Ecto neural progenitor cell (in vitro differentiated cells): ENCODE data around the gene KCNG2.

Source experiments
- DNase-seq: peaks from one replicate; pipeline ENCODE4 v3.0.0-alpha.2; 2018; ENCODE audit warnings: low spot score

KCNG2 gene

GRCh38 chr18:79887181-79888000 is 89.7 kb downstream of the KCNG2 start:
- DNase-seq: no peak

GRCh38 chr18:79888016-79888415 is 90.3 kb downstream of the KCNG2 start:
- no peak for DNase-seq

DNA sequence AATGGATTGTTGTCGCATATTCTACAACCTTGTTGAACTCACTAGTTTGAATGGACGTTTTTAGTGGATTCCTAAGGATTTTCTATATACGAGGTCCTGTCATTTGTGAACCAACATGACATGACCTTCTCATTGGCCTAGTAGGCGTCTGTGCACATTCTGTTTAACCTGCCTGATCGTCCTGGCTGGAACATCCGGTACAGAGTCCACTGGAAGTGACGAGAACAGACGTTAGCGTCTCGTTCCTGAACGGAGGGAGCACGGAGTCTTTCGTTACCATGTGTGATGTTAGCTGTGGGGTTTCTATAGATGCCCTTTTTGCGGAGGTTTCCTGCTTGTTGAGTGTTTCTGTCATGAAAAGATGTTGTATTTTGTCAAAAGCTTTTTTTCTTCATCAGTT is 91.8 kb downstream of the KCNG2 start:
- no peak for DNase-seq

GRCh38 chr18:79890674-79891073 is 92.9 kb downstream of the KCNG2 start:
- no peak for DNase-seq

GRCh38 chr18:79896738-79897137 is 99.0 kb downstream of the KCNG2 start:
- DNase-seq: no peak

DNA sequence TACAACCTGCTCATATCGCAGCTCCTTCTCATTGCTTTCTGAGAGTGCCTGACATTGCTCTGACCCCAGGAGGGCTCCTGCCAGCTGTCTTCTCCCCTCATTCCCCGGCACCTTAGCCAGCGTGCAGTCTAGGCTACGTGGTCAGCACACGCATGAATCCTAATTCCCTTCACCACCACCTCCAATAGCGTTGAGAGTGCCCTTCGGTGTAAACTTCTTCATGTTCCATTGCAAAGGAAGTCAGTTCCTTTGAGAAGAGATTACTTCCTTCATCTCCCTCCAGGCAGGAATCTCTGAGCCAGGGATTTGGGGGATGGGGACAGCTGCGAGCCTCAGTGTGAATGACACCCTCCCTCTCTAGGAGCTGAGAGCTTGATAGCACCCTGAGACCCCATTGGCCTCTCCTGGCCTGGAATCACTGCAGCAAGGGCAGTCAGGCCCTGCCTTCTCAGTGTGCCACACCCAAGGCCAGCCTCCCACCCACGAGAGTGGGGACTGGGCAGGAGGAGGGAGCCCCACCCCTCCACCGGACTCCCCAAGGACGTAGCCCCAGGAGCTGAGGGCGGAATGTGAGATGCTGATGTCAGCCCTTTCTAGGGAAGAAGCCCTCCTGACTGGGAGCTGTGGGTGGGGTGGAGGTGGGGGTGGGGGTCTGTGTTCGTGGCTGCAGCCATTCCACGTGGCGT is 100.3 kb downstream of the KCNG2 start:
- no peak for DNase-seq

DNA sequence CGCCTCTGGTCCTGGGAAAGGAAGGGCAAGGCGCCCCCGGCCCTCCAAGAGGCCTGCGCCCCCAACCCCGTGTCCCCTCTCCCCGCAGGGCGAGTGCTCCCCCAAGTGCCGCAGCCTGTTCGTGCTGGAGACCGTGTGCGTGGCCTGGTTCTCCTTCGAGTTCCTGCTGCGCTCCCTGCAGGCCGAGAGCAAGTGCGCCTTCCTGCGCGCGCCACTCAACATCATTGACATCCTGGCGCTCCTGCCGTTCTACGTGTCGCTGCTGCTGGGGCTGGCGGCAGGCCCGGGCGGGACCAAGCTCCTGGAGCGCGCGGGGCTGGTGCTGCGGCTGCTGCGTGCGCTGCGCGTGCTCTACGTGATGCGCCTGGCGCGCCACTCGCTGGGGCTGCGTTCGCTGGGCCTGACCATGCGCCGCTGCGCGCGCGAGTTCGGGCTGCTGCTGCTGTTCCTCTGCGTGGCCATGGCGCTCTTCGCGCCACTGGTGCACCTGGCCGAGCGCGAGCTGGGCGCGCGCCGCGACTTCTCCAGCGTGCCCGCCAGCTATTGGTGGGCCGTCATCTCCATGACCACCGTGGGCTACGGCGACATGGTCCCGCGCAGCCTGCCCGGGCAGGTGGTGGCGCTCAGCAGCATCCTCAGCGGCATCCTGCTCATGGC is 101.3 kb downstream of the KCNG2 start:
- DNase-seq: no peak

DNA sequence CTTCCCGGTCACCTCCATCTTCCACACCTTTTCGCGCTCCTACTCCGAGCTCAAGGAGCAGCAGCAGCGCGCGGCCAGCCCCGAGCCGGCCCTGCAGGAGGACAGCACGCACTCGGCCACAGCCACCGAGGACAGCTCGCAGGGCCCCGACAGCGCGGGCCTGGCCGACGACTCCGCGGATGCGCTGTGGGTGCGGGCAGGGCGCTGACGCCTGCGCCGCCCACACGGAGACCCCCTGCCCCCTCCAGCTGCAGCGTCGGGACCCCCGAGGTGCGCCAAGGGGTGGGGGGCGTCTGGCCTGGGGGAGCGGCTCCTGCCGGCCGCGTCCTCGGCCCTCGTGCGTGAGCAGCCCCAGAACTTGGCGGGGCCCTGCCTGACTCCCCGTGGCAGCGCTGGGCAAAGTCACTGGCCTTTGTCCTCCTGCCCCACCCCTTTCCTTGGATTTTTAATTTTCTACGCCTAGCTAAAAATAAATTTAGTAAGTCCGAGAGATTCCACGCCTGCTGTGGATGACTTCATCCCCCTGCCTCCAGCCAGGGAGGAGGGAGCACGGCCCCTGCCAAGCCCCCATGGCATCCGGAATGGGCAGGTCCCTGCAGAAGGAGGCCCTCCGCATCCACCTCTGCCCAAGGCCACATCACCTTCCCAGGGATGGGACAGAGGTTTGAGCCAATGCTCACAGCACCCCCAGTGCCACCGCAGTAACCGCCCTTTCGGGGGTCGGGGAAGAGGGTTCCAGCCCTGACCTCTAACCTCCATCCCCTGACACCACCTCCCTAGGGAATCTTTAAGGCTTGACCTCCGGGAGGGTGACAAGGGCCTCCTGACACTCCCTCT is 102.1 kb downstream of the KCNG2 start:
- no peak for DNase-seq

GRCh38 chr18:79900610-79901570 is 103.2 kb downstream of the KCNG2 start:
- no peak for DNase-seq

- DNase-seq: no peak
Observed at GRCh38 chr18:79901665-79902064, 103.9 kb downstream of the KCNG2 start.

GRCh38 chr18:79902075-79902474 is 104.3 kb downstream of the KCNG2 start:
- DNase-seq: no peak

GRCh38 chr18:79902640-79903039 is 104.9 kb downstream of the KCNG2 start:
- DNase-seq: no peak

DNA sequence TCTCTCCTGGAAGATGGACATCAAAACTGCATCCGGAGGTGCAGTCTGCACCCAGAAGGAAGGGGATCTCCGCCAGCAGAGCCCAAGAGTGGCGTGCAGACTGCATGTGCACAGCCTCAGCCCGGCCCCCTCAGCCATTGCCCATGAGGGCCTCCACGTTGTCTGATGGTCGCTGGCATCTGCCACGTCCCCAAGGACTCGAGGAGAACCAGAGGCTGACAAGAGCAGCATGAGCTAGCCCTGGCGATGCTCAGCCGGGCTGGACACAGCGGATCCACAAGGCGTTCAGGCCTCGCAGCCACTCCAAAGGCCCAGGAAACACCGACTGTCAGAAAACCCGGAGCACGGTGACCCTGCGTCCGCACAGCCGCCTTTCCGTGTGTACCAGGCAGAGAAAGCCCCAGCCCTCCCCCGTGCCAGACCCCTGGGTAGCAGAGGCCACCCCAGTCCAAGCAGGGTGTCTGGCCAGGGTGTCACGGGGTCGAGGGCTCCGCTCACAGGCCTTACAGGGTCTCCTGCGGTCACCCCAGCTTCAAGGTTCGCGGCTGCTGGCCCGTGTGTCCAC is 105.4 kb downstream of the KCNG2 start:
- no peak for DNase-seq

- DNase-seq: no peak
Observed at GRCh38 chr18:79903787-79904356, 106.1 kb downstream of the KCNG2 start.

DNA sequence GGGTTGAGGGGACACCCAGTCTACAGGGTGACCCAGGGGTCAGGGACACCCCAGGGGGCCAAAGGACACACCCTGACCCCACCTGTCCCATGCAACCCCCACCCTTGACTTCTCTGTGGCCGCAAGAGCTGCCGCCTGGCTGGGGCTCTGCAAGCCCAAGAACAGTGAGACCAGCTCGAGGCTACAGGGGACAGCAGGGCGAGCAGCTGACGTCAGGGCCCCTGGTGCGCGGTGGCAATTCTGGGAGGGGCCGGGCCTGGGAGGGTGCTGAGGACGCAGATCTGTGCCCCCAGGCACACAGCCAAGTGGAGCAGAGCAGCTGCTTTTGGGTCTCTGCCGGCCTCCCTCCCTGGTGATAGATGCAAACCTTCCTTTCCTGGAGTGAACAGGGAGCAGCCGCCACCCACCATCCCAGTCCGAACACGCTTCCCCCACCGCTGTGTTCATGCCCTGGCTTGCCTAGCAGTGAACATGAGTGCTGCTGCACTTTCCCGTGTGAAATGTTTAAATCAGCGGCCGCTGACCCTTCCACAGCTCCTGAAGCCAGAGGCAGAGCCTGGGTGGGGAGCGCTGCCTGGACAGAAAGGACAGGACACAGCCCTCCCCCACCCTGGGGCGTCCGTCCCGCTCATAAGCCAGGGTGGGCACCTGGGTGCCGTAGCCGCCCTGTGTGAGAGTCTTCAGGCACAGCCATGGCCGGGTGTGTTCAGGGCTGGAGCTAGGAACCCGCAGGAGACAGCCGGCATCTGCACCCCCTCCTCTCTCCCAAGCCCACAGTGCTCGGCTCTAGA is 106.8 kb downstream of the KCNG2 start:
- DNase-seq: no peak

- DNase-seq: no peak
Observed at GRCh38 chr18:79905389-79905911, 107.7 kb downstream of the KCNG2 start.

DNA sequence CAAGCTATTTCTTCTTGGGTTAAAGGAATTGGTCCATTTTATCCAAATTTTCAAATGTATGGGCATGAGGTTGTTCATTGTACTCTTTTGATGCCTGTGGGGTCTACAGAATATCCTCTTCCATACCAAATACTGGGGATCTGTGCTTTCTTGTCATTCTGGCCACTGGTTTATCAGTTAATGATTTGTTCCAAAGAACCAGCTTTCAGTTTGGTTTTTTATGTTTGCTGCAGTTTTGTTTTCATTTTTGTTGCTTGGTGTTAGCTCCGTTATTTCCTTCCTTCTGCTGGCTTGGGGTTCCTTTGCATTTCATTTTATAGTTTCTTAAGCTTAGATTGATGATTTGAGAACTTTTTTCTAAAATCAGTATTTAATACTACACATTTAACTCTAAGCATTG is 108.3 kb downstream of the KCNG2 start:
- no peak for DNase-seq

DNA sequence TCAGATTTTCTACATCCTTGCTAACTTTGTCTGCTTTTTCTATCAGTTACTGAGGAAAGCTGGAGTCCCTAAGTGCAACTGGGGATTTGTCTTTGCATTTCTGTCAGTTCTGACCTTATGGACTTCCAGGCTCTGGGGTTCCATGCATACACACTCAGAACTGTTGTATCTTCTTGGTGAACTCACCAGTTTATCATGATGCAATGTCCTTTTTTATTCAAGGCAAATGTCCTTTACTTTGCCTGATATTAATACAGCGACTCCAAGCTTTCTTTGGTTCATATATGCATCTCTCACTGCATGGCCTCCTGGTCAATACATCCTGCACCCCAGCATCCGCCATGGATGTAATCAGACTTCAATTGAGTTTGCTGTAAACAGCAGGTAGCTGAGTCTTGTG is 109.0 kb downstream of the KCNG2 start:
- DNase-seq: no peak
